Esophagus squamous epithelium (tissue), 5 donors: ENCODE data around the gene UBE2H. TPM values are rescaled to one million over a fixed set of nuclear protein-coding genes. Genes with fewer than 3 reads are reported as not detected.

ENCODE experiments used
- DNase-seq: peaks from one replicate; lab custom pipeline; 2025; lab: John Stamatoyannopoulos, UW
- H3K27ac ChIP-seq, 4 donors: fragments of 200-600 bp; sonication (generic); one replicate each; pipeline ENCODE4 v1.5.1; 2016 to 2019; ENCODE audit warnings: mild to moderate bottlenecking in 1 of 4
- H3K27me3 ChIP-seq, 4 donors: fragments of 200-600 bp; sonication (generic); 1 replicate in 3 of 4; 2 replicates in 1 of 4; pipeline versions ENCODE4 v1.5.1 to v1.6.0; 2017 to 2021; ENCODE audit warnings: antibody characterized with exemption in 1 of 4
- H3K36me3 ChIP-seq, 3 donors: fragments of 200-600 bp; sonication (generic); one replicate each; pipeline ENCODE4 v1.5.1; 2016 to 2019
- H3K4me1 ChIP-seq, 3 donors: fragments of 200-600 bp; sonication (generic); one replicate each; pipeline ENCODE4 v1.5.1; 2017 to 2019
- H3K4me3 ChIP-seq, 4 donors: fragments of 200-600 bp; sonication (generic); 1 replicate in 3 of 4; 2 replicates in 1 of 4; pipeline ENCODE4 v1.5.1; 2016 to 2019; ENCODE audit warnings: mild to moderate bottlenecking in 2 of 4, moderate library complexity in 1 of 4
- H3K9me3 ChIP-seq, 3 donors: fragments of 200-600 bp; sonication (generic); one replicate each; pipeline ENCODE4 v1.5.1; 2016 to 2019
- POLR2A ChIP-seq, 4 donors: fragments of 450-650 bp; IDR thresholded peaks; one replicate each; pipeline ENCODE4 v1.6.1; 2017; ENCODE audit warnings: antibody characterized with exemption in 4 of 4, mild to moderate bottlenecking in 4 of 4, moderate library complexity in 3 of 4
- WGBS, 2 donors: methylation state at CpG; one replicate each; pipeline ENCODE4 v1.1.5; 2018; 5-methylcytosine and 5-hydroxymethylcytosine counted together
- intact Hi-C: fragments of 100-400 bp; cut with DNase I; formaldehyde crosslinking; loops from one replicate; pipeline ENCODE4 v1.15.0; 2022
- total RNA-seq, 4 donors: library from RNA; depleted of rRNA; stranded (reverse); fragments of >200 nt; gene quantifications; one replicate each; pipeline ENCODE4 v1.1.0, GENCODE V29; 2016
- TF ChIP-seq, protein P1 (sequence below), 6 experiments: fragments of 450-650 bp in 4 of 6; fragments of 200-600 bp in 2 of 6; sonication (generic) in 2 of 6; IDR thresholded peaks; one replicate each; pipeline ENCODE4 v1.5.1; 2016 to 2019; ENCODE audit warnings: antibody characterized with exemption in 6 of 6, mild to moderate bottlenecking in 4 of 6, moderate library complexity in 4 of 6
- donor health status: DM: yes; HTN: yes; CAD: no.

UBE2H gene
- total RNA-seq, 4 donors from 2014 or later, result 60.1 to 113 (median 88.7) TPM

GRCh38 chr7:129924602-129925001, 28.2 kb downstream of the UBE2H start:
- no peak for DNase-seq
- Histone ChIP-seq H3K27me3 (no peaks in the 10 kb centered on the region), H3K36me3 (peaks cover 0 to 73% (median 0%) of the 10 kb centered on the region in 3 donors), H3K4me3 (no peak overlapping the region), H3K27ac (no peak overlapping the region), H3K4me1 (peaks cover 0 to 25% (median 9%) of the 10 kb centered on the region in 3 donors), H3K9me3 (no peaks in the 10 kb centered on the region)
- intact Hi-C loops, result no loop called here
- 80 to 87% methylated on average over 4 of the region's 4 CpGs for WGBS, 2 donors
- TF ChIP-seq POLR2A (IDR thresholded peaks at IDR 0.05), result no peak
- TF ChIP-seq, protein P1, sequence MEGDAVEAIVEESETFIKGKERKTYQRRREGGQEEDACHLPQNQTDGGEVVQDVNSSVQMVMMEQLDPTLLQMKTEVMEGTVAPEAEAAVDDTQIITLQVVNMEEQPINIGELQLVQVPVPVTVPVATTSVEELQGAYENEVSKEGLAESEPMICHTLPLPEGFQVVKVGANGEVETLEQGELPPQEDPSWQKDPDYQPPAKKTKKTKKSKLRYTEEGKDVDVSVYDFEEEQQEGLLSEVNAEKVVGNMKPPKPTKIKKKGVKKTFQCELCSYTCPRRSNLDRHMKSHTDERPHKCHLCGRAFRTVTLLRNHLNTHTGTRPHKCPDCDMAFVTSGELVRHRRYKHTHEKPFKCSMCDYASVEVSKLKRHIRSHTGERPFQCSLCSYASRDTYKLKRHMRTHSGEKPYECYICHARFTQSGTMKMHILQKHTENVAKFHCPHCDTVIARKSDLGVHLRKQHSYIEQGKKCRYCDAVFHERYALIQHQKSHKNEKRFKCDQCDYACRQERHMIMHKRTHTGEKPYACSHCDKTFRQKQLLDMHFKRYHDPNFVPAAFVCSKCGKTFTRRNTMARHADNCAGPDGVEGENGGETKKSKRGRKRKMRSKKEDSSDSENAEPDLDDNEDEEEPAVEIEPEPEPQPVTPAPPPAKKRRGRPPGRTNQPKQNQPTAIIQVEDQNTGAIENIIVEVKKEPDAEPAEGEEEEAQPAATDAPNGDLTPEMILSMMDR (IDR thresholded peaks at IDR 0.05), result no peak

- Histone ChIP-seq H3K27me3 (no peaks in the 10 kb centered on the region), H3K4me3 (no peak overlapping the region), H3K27ac (peak overlapping the region in 1 of 4 donors; percentile 30), H3K4me1 (peaks cover 0 to 25% (median 12%) of the 10 kb centered on the region in 3 donors), H3K36me3 (peaks cover 0 to 64% (median 0%) of the 10 kb centered on the region in 3 donors), H3K9me3 (no peaks in the 10 kb centered on the region)
- intact Hi-C loops, result no loop called here
- no peak for TF ChIP-seq POLR2A (IDR thresholded peaks at IDR 0.05)
- TF ChIP-seq, protein P1 (IDR thresholded peaks at IDR 0.05), result no peak
- DNase-seq, result no peak
- 20 to 22% methylated on average over 2 of the region's 2 CpGs for WGBS, 2 donors
Measured at GRCh38 chr7:129923709-129924108, 29.1 kb downstream of the UBE2H start.

DNA sequence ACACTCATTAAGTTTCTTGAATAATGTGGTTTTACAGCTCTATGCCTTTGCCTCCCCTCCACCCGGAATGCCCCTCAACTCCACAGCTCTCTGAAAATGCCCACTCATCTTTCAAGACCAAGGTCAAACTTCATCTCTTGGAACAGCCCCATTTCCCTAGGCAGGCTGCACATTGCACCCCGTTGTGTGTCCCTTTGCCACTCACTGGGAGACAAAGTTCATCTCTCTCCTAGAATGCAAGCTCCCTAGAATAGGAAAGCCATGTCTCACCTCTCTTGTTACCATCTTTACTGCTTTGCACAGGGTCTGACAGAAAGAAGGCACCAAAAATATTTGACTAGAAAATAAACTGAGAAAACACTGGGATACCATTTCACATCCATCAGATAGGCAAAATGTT, 33.3 kb downstream of the UBE2H start:
- intact Hi-C loops, result no loop called here
- H3K27me3 ChIP-seq, result no peaks in the 10 kb centered on the region
- H3K4me1 ChIP-seq, result peaks cover 0 to 57% (median 31%) of the 10 kb centered on the region in 3 donors
- DNase-seq, result no peak
- H3K27ac ChIP-seq, result no peak overlapping the region
- peaks cover 0 to 35% (median 0%) of the 10 kb centered on the region in 3 donors for H3K36me3 ChIP-seq
- H3K4me3 ChIP-seq, result no peak overlapping the region
- 89 to 95% methylated on average over 2 of the region's 2 CpGs for WGBS, 2 donors
- TF ChIP-seq POLR2A (IDR thresholded peaks at IDR 0.05), result no peak
- TF ChIP-seq, protein P1 (IDR thresholded peaks at IDR 0.05), result no peak
- H3K9me3 ChIP-seq, result no peaks in the 10 kb centered on the region

DNA sequence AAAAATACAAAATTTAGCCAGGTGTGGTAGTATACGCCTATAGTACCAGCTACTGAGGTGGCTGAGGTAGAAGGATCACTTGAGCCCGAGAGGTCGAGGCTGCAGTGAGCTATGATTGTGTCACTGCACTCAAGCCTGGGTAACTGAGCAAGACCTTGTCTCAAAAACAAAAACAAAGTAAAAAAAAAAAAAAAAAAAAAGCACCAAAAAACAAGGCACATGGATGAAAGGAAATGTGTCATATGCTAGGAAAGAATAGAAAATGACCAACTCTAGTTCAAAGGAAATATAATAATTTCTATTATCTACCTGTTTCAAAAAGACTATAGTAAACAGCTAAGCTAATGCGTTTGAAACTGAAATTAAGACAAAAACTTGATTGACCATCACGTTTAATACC, 33.8 kb downstream of the UBE2H start:
- TF ChIP-seq POLR2A (IDR thresholded peaks at IDR 0.05), result no peak
- TF ChIP-seq, protein P1 (IDR thresholded peaks at IDR 0.05), result no peak

DNA sequence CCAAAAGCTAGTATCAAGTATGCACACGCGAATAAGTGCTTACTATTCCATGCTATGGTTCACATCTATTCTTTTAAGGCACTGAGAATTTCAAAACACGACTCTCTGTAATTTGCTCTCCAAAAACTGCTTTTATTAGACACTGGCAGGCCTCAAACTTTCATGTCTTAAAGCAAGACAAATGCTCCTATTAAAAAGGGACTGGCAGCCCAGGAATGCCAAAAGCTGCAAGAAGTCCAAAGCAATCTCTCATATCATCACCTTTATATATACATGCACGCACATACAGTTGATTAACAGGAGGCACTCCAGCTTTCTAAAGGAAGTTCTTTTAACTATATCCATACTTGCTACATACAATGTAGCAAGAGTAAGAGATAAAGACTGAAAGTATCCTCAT, 34.8 kb downstream of the UBE2H start:
- TF ChIP-seq, protein P1 (IDR thresholded peaks at IDR 0.05), result no peak
- TF ChIP-seq POLR2A (IDR thresholded peaks at IDR 0.05), result no peak
- no peak for DNase-seq
- Histone ChIP-seq H3K4me1 (peaks cover 0 to 52% (median 23%) of the 10 kb centered on the region in 3 donors), H3K4me3 (no peak overlapping the region), H3K27ac (no peak overlapping the region), H3K36me3 (peaks cover 0 to 24% (median 0%) of the 10 kb centered on the region in 3 donors), H3K27me3 (no peaks in the 10 kb centered on the region), H3K9me3 (no peaks in the 10 kb centered on the region)
- WGBS, 2 donors, result 39 to 57% methylated on average over 4 of the region's 4 CpGs
- intact Hi-C loops, result no loop called here

More for the DNA sequence above, 33.8 kb downstream of the UBE2H start:
- intact Hi-C loops, result no loop called here
- Histone ChIP-seq H3K27me3 (no peaks in the 10 kb centered on the region), H3K4me3 (no peak overlapping the region), H3K36me3 (peaks cover 0 to 29% (median 0%) of the 10 kb centered on the region in 3 donors), H3K27ac (no peak overlapping the region), H3K9me3 (no peaks in the 10 kb centered on the region), H3K4me1 (peaks cover 0 to 56% (median 30%) of the 10 kb centered on the region in 3 donors)
- 79 to 81% methylated on average over 5 of the region's 5 CpGs for WGBS, 2 donors
- no peak for DNase-seq
